ENCODE results near the gene CDC42BPA.
"Not testable (repeated sequence)": the region's sequence is repeated elsewhere in the genome, so short reads cannot be mapped to it uniquely, and the experiment has no call there.

CDC42BPA gene

DNA sequence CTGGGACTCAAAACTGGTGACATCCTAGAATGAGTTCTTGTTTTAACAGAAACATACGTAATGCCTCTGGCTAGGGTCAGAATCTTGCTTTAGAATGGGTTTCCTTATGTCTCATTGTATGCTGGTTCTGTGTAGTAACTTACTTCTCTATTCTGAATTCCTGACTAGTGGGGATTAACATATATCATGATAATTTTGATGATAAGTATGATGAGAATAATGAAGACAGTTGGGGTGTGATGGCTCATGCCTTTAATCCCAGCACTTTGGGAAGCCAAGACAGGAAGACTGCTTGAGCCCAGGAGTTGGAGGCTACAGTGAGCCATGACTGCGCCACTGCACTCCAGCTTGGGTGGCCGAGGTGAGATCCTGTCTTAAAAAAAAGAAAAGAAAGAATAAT, 31.7 kb upstream of the CDC42BPA start:
- H3K4me3 ChIP-seq (ENCODE audit: low read length), result no peak overlapping the region
- TF ChIP-seq, protein P1, sequence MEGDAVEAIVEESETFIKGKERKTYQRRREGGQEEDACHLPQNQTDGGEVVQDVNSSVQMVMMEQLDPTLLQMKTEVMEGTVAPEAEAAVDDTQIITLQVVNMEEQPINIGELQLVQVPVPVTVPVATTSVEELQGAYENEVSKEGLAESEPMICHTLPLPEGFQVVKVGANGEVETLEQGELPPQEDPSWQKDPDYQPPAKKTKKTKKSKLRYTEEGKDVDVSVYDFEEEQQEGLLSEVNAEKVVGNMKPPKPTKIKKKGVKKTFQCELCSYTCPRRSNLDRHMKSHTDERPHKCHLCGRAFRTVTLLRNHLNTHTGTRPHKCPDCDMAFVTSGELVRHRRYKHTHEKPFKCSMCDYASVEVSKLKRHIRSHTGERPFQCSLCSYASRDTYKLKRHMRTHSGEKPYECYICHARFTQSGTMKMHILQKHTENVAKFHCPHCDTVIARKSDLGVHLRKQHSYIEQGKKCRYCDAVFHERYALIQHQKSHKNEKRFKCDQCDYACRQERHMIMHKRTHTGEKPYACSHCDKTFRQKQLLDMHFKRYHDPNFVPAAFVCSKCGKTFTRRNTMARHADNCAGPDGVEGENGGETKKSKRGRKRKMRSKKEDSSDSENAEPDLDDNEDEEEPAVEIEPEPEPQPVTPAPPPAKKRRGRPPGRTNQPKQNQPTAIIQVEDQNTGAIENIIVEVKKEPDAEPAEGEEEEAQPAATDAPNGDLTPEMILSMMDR (conservative IDR thresholded peaks at IDR 0.05; ENCODE audit: low read length), result no peak
- no peak for DNase-seq (ENCODE audit: low read depth)

DNA sequence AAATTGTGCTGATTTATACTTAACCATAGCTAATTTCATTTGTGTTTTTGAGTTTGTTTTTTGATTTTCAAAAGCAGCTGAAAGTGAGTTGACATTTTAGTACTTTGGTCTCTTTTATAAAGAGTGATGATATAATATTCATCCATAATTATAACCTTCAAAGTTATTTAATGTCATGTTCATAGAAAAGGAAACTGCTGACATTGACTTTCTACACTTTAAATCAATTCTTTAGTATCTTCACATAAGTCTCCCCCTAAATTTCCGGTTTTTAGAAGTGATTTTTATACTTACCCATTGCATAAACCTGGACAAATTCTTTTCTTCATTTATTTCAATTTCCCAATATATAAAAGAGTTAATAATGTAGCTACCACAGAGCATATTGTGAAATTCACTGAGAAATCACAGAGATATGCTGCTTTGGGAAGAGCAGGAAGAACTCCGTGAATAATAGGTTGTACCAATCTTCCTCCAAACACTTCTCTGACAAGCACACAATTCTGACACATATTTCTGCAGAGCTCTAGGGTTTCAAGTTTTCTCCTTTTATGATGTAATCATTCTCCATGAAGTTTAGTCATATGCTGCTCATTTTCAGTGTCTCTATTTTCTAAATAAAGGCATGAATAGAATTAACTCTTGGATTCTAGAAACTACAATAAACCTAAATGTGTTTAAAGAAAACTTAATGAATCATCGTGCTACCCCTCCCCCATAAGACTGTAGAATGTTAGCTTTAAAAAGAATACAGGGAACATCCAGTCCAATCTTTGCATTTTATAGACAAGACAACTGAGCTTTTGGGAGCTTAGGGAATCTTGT, 25.6 kb upstream of the CDC42BPA start:
- no peak overlapping the region for H3K4me3 ChIP-seq (ENCODE audit: low read length)
- TF ChIP-seq, protein P1 (conservative IDR thresholded peaks at IDR 0.05; ENCODE audit: low read length), result no peak
- DNase-seq (ENCODE audit: low read depth), result peak; percentile 95

DNA sequence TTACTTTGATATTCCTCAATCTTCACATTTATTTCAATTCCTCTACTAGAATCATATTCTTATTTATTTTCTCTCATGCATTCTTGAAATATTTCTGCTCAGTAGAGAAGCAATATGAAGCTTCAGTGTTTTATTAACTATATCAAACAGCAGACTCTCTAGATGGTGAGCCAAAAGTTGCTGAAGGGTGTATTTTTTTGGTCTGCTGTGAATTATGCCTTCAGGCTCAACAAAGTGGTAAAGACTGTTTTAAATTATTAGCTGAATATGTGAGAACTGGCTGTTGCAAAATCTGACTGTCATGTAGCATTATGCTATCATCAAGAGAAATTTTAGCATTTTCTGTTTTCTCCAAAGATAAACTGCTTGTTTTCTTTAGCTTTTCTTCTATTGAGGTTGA, 24.9 kb upstream of the CDC42BPA start:
- DNase-seq (ENCODE audit: low read depth), result peak; percentile 59
- TF ChIP-seq, protein P1 (conservative IDR thresholded peaks at IDR 0.05; ENCODE audit: low read length), result no peak
- H3K4me3 ChIP-seq (ENCODE audit: low read length), result no peak overlapping the region

DNA sequence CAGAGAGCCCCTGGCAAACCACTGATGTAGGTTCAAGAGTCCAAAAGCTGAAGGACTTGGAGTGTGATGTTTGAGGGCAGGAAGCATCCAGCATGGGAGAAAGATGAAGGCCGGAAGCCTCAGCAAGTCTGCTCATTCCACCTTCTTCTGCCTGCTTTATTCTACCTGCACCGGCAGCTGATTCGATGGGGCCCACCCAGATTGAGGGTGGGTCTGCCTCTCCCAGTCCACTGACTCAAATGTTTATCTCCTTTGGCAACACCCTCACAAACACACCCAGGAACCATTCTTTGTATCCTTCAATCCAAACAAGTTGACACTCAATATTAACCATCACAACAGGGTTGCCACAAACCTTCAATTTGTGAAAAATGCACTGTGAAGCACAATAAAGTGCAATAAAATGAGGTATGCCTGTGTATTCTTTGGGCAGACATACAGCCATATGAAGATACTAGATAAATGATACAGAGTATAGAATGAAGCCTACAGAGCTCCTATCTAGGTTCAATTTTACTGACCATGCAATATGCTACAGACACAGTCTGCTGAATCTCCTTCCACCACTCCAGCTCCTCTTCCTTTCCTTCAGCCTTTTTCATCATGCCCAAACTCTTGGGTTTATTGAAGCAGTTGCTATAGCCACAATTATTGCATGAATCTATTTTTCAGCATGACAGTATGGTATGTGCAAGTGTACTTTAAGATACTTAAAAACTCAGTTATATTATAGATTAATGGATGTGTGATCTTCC, 24.0 kb upstream of the CDC42BPA start:
- DNase-seq (ENCODE audit: low read depth), result no peak
- H3K4me3 ChIP-seq (ENCODE audit: low read length), result no peak overlapping the region
- TF ChIP-seq, protein P1 (conservative IDR thresholded peaks at IDR 0.05; ENCODE audit: low read length), result no peak

DNA sequence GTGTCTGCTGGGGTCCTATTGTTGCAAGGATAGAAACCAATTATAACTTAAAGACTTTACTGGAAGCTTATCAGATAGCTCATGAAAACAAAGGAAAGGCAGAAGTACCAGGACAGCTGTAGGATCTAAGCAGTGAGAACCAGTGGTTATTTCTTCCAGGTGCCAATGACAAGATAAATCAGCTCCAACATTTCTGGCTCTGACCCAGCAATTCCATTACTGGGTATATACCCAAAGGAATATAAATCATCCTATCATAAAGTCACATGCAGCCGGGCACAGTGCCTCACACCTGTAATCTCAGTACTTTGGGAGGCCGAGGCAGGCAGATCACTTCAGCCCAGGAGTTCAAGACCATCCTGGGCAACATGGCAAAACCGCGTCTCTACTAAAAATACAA, 17.8 kb upstream of the CDC42BPA start:
- DNase-seq (ENCODE audit: low read depth); H3K4me3 ChIP-seq (ENCODE audit: low read length): not testable (repeated sequence)

DNA sequence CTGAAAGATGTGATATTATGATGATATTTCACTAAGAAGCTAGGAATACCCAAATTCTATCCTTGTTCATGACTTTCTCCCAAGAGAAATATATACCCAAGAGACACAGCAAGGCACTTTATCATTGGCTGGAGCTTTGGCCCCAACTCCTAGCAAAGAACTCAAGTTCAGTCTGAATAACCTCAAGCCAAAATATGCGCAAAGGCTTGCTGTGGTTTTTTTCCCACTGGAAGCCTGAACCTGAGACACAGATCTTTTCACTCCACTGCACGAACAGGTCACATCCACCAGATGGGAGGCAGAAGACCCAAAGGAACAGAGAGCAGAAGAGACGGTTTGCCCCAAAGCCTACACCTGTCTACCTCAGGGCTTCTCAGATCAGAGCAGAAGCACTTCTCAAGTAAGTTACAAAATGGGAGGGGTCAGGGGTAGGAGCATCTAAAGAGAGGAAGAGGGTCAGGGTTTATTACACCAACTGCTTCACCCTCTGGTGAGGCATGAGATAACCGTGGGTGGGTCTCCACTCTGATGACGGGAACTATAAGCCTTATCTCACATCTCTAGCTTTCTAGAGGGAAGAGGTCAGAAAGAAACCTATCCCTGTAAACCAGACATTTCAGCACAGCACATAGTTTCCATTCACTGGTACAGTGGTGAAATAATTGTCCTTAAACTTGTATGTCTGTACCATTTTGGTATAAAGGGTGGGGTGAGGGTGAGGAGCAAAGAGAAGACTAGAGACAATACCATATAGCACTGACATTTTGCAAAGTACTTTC, 17.1 kb upstream of the CDC42BPA start:
- H3K4me3 ChIP-seq (ENCODE audit: low read length), result no peak overlapping the region
- TF ChIP-seq, protein P1 (conservative IDR thresholded peaks at IDR 0.05; ENCODE audit: low read length), result no peak
- no peak for DNase-seq (ENCODE audit: low read depth)

DNA sequence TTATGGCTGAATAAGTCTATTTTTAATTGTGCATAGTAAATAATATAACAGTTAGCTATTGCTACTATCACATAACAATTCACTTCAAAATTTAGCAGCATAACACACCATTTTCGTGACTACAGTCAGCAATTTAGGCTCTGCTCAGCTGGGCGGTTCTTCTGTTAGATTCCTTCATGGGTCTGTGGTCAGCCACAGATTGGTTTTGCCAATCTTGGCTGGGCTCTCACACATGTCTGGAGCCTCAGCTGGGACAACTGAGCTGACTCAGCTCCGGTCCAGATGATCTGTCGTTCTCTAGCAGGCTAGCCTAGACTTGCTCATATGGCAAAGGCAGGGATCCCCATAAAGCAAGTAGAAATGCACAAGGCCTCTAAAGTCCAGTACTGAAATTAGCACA, 15.1 kb upstream of the CDC42BPA start:
- H3K4me3 ChIP-seq (ENCODE audit: low read length), result no peak overlapping the region
- DNase-seq (ENCODE audit: low read depth), result peak; percentile 19
- TF ChIP-seq, protein P1 (conservative IDR thresholded peaks at IDR 0.05; ENCODE audit: low read length), result no peak

Data from AG10803 (cell line).